Measurements from ENCODE around the gene MUC5AC.
"Not testable (repeated sequence)": the region's sequence is repeated elsewhere in the genome, so short reads cannot be mapped to it uniquely, and the experiment has no call there.

The MUC5AC gene

GRCh38 chr11:1162491-1163311 is 4.9 kb downstream of the MUC5AC start:
- DNase-seq: no peak

DNA sequence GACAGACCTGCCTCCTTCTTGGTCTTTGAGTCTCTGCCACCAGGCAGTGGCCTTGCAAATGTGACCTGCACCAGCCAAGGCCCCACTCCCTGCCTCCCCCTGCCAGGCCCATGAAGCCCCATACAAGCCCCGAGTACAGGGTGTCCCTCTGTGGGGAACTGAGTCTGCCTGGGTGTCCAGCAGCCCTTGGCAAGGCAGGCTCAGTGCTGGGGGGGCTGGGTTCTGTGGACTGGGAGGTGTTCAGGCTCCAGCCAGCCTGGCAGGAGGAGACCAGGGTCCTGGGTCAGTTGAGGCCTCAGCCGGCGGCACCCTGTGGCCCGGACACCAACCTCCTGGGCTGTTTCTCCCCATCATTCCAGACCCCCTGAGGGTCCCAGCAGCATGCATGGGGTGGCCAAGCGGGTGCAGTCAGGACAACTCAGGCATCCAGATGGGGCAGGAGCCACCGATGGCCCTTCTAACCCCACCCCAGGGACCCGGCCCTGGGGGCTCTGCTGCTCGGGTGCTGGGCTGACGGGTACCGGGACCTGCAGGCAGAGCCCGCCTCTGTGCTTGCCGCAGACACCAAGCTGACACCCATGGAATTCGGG is 5.7 kb downstream of the MUC5AC start:
- DNase-seq: no peak

DNA sequence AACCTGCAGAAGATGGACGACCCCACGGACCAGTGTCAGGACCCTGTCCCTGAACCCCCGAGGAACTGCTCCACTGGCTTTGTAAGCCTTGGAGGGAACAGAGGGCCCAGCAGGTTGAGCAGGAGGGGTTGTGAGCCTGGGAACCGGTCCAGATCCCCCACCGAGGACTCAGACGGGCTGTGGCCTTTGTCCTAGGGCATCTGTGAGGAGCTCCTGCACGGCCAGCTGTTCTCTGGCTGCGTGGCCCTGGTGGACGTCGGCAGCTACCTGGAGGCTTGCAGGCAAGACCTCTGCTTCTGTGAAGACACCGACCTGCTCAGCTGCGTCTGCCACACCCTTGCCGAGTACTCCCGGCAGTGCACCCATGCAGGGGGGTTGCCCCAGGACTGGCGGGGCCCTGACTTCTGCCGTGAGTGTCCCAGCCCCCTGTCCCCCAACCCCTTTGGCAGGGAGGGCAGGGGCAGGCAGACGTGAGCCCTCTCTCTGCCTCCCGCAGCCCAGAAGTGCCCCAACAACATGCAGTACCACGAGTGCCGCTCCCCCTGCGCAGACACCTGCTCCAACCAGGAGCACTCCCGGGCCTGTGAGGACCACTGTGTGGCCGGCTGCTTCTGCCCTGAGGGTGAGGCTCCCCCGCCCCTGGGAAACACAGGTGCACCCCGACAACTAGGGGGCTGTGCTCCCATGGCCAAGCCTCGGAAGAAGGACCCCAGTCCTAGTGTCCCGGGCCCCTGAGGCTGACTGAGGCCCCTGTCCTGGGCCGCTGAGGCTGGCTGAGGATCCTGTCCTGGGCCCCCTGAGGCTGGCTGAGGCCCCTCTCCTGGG is 6.4 kb downstream of the MUC5AC start:
- DNase-seq: no peak

- not testable (repeated sequence) for DNase-seq
Observed at GRCh38 chr11:1164779-1165255, 7.1 kb downstream of the MUC5AC start.

GRCh38 chr11:1165256-1166041 is 7.7 kb downstream of the MUC5AC start:
- DNase-seq: no peak

DNA sequence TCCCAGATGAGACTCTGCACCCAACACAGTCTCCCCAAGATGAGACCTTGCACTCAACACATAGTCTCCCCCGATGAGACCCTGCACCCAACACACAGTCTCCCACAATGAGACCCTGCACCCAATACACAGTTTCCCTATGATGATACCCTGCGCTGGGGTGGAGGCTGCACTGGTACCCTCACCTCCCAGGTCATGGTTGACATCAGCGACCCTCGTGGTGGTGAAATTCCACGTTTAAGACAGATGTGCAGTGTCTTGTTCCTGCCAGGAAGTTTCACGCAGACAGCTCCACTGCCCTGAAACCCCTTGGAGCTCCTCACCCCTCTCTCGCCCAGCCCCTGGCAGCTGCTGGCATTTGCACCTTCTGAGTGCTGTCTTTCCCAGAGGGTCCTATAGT is 9.5 kb downstream of the MUC5AC start:
- DNase-seq: no peak

GRCh38 chr11:1167751-1168231 is 10.0 kb downstream of the MUC5AC start:
- no peak for DNase-seq

DNA sequence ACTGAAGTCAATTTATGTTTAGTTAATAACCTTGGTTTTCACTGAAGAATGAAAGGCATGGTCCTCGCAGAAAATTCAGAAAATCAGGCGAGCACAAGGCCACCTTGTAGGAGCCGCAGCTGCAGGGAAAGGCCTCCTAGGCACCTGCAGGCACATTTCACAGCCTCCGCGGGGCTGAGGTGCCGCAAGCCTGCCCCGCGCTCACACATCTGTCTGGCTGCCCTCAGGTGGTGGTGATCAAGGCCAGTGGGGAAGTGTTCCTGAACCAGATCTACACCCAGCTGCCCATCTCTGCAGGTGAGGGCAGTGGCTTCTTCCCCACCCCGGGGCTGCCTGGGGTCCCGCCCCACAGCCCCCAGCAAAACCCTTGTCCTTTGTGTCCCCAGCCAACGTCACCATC is 10.5 kb downstream of the MUC5AC start:
- DNase-seq: no peak

- DNase-seq: no peak
Observed at GRCh38 chr11:1168721-1169161, 11.0 kb downstream of the MUC5AC start.

DNA sequence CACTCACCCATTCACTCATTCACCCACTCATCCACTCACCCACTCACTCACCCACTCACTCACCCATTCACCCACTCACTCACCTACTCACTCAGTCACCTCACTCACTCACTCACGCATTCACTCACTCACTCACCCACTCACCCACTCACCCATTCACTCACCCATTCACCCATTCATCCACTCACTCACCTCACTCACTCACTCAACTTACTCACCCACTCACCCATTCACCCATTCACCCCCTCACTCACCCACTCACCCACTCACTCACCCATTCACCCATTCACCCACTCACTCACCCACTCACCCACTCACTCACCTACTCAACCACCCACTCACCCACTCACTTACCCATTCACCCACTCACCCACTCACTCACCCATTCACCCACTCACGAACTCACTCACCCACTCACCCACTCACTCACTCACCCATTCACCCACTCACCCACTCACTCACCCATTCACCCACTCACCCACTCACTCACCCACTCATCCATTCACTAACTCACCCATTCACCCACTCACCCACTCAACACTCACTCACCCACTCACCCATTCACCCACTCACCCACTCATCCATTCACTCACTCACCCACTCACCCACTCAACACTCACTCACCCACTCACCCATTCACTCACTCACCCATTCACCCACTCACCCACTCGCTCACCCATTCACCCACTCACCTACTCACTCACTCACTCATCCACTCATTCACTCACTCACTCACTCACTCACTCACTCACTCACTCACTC is 13.7 kb downstream of the MUC5AC start:
- DNase-seq: no peak

DNA sequence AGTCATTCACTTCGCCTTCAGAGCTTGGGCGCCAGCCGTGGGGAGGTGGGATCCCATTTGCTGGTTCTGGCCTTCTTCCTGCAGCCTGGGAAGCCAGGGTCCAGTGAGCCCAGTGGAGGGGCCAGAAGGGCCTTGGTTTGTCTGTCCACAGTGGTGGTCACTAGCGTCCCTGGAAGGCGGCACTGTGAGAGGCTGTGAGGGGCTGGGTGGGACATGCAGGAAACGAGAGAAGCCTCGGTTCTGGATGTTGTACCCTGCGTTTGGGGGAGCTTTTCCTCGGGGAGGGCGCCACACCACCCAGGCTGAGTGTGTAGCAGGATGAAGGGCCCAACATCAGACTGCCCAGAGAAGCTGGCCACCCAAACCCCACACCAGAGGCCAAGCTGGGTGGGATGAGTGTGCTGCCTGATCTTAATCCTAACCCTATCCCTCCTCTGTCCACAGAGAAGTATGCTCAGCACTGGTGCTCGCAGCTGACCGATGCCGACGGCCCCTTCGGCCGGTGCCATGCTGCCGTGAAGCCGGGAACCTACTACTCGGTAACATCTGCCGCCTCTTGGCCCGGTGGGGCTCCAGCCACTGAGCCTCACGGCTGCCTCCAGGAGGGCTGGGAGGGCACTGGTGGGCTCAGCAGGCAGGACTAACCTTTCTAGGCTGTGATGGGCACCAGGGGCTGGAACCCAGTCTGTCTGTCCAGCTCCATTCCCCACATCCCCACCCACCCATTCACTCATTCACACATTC is 14.4 kb downstream of the MUC5AC start:
- DNase-seq: no peak

GRCh38 chr11:1172729-1173117 is 15.0 kb downstream of the MUC5AC start:
- DNase-seq: no peak

GRCh38 chr11:1173396-1173795 is 15.6 kb downstream of the MUC5AC start:
- DNase-seq: not testable (repeated sequence)

- DNase-seq: no peak
Observed at GRCh38 chr11:1174441-1175370, 17.0 kb downstream of the MUC5AC start.

DNA sequence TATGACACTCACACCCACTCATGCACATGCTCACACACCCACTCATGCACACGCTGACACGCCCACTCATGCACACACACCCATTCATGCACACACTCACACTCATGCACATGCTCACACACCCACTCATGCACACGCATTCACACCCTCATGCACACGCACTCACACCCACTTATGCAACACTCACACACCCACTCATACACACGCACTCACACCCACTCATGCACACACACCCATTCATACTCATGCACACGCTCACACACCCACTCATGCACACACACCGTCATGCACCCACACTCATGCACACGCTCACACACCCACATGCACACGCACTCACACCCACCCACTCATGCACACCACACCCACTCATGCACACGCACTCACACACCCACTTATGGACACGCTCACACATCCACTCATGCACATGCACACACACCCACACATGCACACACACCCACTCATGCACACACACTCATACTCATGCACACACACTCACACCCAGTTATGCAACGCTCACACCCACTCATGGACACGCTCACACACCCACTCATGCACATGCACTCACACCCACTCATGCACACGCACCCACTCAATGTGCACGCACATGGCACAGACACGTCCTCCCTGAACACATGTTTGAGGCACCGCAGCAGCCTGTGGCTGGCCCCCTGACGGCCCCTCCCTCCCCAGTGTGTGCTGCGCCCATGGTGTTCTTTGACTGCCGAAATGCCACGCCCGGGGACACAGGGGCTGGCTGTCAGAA is 17.9 kb downstream of the MUC5AC start:
- DNase-seq: no peak

- no peak for DNase-seq
Observed at GRCh38 chr11:1176224-1177019, 18.7 kb downstream of the MUC5AC start.

DNA sequence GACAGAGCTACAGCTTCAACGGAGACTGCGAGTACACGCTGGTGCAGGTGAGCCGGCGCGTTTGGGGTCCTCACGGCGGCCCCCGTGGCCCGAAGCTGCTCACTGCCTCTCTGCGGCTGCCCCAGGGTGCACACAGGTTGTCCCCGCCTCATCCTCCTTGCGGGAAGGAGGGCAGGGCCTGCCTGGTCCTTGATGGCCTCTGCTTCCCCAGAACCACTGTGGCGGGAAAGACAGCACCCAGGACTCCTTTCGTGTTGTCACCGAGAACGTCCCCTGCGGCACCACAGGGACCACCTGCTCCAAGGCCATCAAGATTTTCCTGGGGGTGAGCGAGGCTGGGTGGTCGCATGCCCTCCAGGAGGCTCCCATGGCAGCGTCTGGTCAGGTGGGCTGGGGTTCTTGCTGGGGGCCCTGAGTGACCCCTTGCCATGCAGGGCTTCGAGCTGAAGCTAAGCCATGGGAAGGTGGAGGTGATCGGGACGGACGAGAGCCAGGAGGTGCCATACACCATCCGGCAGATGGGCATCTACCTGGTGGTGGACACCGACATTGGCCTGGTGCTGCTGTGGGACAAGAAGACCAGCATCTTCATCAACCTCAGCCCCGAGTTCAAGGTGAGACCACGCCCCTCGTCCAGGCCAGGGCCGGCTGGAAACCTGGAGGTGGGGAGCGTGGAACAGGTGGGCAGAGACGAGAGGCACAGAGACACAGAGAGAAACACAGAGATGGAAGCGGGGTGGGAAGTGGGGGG is 19.4 kb downstream of the MUC5AC start:
- no peak for DNase-seq

GRCh38 chr11:1177771-1178090 is 20.0 kb downstream of the MUC5AC start:
- no peak for DNase-seq

All from NK-92 treated with Interleukin-12 subunit alpha and Interleukin-12 subunit beta, amount 100 ng/mL, for 24 hours (cell line).